HG03521 (cell line): Measurements from ENCODE around the gene KCTD19.
"Not testable (repeated sequence)": the region's sequence is repeated elsewhere in the genome, so short reads cannot be mapped to it uniquely, and the experiment has no call there.

ENCODE experiments used
- ATAC-seq: cut with Tn5 transposase; IDR thresholded peaks from one replicate; pipeline ENCODE4 v1.9.1; 2021; ENCODE audit warnings: mild to moderate bottlenecking, moderate library complexity; ENCODE audit not compliant: unreplicated experiment

The KCTD19 gene

GRCh38 chr16:67326472-67327309 is at the start of gene KCTD19, which contains the start of gene LRRC36:
TSS of gene KCTD19 (minus strand) at chr16:67326741. CDS start at chr16:67326707, 34 bp downstream.
TSS of gene LRRC36 (plus strand) at chr16:67326815. CDS start at chr16:67326863, 48 bp downstream.
- ATAC-seq: no peak

- ATAC-seq: not testable (repeated sequence)
These were observed 49.5 kb upstream of the KCTD19 start for GRCh38 chr16:67376012-67376411.

- no peak for ATAC-seq
These were observed 46.1 kb upstream of the KCTD19 start for GRCh38 chr16:67372664-67373063.

- ATAC-seq: no peak
These were observed 44.1 kb upstream of the KCTD19 start for GRCh38 chr16:67370661-67371060.

- no peak for ATAC-seq
These were observed 38.2 kb upstream of the KCTD19 start for GRCh38 chr16:67364600-67365235.

- ATAC-seq: no peak
These were observed 34.5 kb upstream of the KCTD19 start for GRCh38 chr16:67361038-67361437.

- ATAC-seq: not testable (repeated sequence)
These were observed 33.2 kb upstream of the KCTD19 start for GRCh38 chr16:67359540-67360269.

GRCh38 chr16:67357561-67357960 is 31.0 kb upstream of the KCTD19 start:
- no peak for ATAC-seq

GRCh38 chr16:67356396-67356795 is 29.9 kb upstream of the KCTD19 start:
- ATAC-seq: no peak

- ATAC-seq: not testable (repeated sequence)
These were observed 25.9 kb upstream of the KCTD19 start for GRCh38 chr16:67352463-67352862.

- no peak for ATAC-seq
These were observed 23.8 kb upstream of the KCTD19 start for GRCh38 chr16:67350324-67350723.

- ATAC-seq: no peak
These were observed 22.6 kb upstream of the KCTD19 start for GRCh38 chr16:67349172-67349571.

GRCh38 chr16:67346341-67346740 is 19.8 kb upstream of the KCTD19 start:
- no peak for ATAC-seq

GRCh38 chr16:67345401-67345800 is 18.9 kb upstream of the KCTD19 start:
- ATAC-seq: no peak

GRCh38 chr16:67342616-67343015 is 16.1 kb upstream of the KCTD19 start:
- no peak for ATAC-seq

GRCh38 chr16:67341250-67341649 is 14.7 kb upstream of the KCTD19 start:
- ATAC-seq: no peak

GRCh38 chr16:67339453-67339852 is 12.9 kb upstream of the KCTD19 start:
- ATAC-seq: no peak

GRCh38 chr16:67336648-67337047 is 10.1 kb upstream of the KCTD19 start:
- ATAC-seq: no peak

GRCh38 chr16:67336116-67336515 is 9.6 kb upstream of the KCTD19 start:
- ATAC-seq: no peak

- ATAC-seq: no peak
These were observed 6.8 kb upstream of the KCTD19 start for GRCh38 chr16:67333315-67333714.

- ATAC-seq: no peak
These were observed 3.4 kb upstream of the KCTD19 start for GRCh38 chr16:67329901-67330300.
